Esophagus mucosa (tissue), 1 donor: ENCODE data around the gene NUDT6. TPM values are rescaled to one million over a fixed set of nuclear protein-coding genes. Genes with fewer than 3 reads are reported as not detected.
A peak's percentile ranks its signal among the peaks of the same experiment; 100 is the strongest.

Experiments
- ATAC-seq: fragments of 200-7000 bp; cut with Tn5 transposase; one replicate; pipeline ENCODE4 v1.9.1; 2020
- total RNA-seq: library from RNA; stranded (reverse); gene quantifications from one replicate; pipeline ENCODE4 v1.2.4, GENCODE V29; 2023
- donor health status: DM: yes; HTN: yes; CAD: no.

Gene NUDT6
- total RNA-seq, 1 donor from 2014 or later = 3.9 TPM

DNA sequence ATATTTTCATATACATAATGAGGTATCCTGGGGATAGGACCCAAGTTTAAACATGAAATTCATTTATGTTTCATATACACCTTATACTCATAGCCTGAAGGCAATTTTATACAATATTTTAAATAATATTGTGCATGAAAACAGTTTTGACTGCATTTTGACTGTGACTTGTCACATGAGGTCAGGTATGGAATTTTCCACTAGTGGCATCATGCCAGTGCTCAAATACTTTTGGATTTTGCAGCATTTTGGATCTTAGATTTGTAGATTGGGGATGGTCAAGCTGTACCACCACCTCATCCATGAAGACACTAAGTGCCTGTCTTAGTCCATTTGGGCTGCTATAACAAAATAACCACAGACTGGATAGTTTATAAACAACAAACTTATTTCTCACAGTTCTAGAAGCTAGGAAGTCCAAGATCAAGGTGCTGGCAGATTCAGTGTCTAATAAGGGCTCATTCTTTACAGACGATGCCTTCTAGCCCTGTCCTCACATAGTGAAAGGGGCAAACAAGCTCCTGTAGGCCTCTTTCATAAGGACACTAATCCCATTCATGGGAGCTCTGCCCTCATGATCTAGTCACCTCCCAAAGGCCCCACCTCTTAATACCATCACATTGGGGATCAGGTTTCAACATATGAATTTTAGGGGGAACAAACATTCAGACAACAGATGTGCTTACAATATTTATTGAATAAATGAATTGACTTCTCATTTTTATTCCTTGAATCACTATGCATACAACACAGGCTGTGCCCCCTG, 9.4 kb downstream of the NUDT6 start:
- no peak for ATAC-seq

DNA sequence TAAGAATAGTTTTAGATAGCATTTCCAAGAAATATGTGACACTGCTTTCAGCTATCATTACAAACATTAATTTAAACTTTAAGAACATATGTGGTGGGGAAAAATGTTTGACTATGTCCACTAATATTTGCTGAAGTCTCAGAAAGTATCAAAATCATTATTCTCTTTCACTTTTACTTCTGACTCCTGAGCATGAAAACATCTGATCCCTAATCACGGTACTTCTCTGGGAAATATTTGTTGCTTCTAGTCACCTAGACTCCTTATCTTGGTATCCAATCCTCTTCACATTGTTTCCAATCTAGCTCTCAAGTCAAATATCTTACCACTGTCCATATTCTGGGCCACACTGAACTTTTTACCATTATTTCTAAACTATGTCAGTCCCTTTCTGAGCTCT, 10.8 kb downstream of the NUDT6 start:
- ATAC-seq = no peak

DNA sequence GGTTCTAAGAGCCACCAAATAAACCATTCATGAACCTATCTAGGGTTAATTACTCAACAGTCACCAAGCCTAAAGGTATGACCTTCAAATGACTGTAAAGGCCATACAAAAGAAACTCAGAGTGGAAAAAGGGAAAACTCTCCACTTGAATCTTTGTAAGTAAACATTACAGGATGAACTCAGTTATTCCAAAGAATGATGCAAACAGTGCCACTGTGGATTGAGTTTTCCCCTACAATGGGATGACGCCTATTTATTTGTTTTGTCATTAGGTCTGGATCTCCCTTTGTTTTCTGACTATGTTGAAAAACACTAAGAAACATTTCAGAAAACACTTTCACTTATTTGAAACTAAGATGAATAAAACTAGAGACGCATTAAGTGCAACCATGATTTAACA, 12.7 kb downstream of the NUDT6 start:
- no peak for ATAC-seq

DNA sequence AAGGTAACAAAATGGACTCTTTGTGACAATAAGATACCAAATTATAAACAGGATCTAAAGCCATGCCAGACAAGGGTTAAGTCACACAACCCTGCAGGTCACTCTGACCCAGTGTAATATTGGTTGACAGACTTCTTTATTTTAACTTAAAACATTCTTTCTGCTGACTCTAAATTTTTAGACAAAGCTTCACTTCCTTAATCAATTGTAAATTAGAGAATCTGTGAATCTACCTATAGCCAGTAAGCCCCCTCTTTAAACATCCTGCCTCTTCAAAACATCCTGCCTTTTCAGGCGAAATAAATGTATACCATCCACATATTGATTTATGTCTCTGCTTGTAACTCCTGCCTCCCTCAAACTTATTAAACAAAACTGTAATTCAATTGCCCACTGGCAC, 14.2 kb downstream of the NUDT6 start:
- ATAC-seq = no peak

DNA sequence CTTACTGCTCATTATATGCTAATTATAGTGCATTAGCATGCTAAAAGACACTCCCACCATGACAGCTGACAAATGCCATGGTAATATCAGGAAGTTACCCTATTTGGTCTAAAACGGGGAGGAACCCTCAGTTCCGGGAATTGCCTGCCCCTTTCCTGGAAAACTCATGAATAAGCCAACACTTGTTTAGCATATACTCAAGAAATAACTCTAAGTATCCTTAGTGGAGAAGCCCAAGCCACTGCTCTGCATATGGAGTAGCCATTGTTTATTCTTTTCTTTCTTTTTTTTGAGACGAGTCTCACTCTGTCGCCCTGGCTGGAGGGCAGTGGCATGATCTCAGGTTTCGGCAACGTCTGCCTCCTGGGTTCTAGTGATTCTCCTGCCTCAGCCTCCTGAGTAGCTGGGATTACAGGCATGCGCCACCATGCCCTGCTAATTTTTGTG, 15.5 kb downstream of the NUDT6 start:
- no peak for ATAC-seq

DNA sequence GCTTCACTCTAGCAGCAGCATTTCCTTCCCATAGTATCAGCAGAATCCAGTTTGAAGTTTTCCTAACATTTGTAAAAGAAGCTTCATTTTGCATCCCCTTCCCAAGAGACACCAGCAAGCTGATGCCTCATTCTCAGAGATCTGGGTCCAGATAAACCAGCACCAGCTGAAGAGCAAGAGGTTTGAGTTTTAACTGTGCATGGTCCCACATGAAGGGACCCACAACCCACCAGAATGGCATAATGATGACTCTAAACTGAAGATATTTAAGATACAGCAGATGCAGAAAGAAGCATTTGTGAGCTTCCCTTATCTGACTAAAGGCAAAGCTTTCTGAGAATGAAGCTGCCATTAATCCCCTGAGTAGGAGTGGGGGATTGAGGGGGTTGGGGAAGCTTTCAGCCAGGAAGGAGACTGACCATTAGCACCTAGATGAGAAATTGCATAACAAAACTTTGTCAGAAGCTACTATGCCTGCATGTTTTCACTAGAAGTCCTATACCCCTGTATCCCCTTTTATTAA, 18.6 kb downstream of the NUDT6 start:
- no peak for ATAC-seq

DNA sequence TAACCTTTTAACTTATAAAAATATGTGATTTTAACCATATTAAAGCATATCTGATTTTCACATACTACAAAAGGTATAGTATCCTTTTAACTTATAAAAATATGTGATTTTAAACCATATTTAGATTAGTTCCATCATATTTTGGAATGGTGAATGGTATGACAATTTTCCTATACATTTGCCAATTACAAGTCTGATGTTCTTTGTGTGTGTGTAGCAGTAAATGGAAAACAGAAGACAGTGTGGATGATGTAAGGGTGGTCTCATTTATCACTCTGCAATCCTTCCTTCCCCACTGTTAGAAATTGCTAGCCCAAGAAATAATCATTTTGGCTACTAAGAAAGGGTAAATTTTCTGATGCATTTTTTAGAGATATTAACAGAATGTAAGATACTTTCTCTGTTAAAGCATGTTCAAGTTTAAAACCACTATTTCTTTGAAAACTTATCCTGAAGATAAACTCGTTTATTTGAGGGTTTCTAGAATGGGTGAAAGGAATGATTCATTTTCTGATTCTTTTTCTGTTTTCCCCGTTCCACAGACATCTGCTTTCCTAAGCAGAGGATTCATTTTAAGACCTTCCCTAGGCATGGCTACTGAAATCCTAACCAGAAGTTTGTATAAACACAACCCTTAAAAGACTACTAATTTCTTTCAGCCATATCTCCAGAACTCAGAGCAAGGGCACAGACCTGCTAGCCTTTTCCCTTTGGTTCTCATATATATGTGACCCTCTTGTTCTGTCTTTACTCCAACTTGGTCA, 21.0 kb downstream of the NUDT6 start:
- no peak for ATAC-seq

DNA sequence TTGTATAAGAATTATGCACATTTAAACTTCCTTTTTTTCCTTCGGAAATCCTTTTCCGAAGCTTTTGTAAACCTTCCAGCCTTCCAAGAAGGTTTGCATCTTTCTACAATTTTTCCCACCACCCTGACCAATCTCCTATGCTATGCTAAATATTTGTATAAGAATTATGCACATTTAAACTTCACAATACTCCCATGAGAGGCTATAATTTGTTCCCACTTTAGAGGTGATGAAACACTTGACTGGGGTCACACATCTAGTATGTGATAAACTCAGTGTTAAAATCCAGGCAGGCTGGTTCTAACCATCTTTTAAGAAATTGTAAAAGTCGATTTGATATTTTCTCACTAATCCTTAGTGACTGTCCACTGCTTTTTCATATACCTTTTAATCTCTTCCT, 22.1 kb downstream of the NUDT6 start:
- ATAC-seq = no peak

DNA sequence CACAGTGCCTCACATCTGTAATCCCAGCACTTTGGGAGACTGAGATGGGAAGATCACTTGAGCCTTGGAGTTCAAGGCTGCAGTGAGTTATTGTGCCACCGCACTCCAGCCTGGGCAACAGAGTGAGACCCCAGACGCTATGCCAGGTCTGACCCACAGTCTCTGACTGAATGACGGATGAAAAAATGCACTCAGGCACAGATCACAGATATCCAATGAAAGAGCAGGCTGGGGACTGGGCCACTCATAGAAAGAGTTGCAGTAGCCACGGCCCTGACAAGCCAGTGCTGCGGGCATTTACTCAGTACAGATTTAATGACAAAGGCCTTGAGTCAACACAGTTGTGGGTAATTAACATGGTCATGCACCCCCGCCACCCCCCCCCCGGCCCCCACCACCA, 22.7 kb downstream of the NUDT6 start:
- no peak for ATAC-seq

DNA sequence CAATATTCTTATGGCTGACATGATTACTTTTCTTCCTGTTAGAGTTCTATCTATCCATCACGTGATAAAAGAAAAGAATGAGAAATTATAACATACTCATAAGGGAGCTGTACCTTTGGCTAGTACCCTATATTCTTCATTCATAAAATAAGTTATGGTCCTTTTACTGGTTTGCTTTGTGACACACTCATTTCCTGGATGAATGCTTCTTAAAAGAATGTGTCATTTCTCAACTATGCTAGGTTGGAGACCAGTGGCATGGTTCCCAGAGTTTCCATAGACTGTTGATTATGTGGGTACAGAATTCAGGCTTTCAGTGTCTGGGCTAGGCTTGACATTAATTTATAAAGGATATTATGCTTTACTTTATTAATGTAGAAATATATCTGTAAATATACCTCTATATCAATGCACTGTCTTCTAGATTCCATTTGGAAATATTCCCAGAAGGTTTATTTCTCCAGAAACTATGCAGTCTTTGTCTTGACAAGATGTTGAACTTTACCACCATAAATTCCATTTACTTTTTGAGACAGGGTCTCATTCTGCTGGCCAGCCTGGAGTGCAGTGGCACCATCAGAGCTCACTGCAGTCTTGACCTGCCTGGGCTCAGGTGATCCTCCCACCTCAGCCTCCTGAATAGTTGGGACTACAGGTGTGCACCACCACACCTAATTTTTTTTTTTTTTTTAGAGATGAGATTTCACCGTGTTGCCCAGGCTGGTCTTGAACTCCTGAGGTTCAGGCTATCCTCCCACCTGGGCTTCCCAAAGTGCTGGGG, 23.8 kb downstream of the NUDT6 start:
- ATAC-seq = peak; percentile 63

DNA sequence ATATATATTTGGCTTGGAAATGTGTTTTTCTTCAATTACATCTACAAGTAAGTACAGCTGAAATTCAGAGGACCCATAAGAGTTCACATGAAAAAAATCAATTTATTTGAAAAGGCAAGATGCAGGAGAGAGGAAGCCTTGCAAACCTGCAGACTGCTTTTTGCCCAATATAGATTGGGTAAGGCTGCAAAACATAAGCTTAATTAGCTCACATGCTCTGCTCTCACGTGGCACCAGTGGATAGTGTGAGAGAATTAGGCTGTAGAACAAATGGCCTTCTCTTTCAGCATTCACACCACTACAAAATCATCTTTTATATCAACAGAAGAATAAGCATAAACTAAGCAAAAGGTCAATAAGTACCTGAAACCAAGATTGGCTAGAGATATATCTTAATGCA, 26.1 kb downstream of the NUDT6 start:
- ATAC-seq = no peak

DNA sequence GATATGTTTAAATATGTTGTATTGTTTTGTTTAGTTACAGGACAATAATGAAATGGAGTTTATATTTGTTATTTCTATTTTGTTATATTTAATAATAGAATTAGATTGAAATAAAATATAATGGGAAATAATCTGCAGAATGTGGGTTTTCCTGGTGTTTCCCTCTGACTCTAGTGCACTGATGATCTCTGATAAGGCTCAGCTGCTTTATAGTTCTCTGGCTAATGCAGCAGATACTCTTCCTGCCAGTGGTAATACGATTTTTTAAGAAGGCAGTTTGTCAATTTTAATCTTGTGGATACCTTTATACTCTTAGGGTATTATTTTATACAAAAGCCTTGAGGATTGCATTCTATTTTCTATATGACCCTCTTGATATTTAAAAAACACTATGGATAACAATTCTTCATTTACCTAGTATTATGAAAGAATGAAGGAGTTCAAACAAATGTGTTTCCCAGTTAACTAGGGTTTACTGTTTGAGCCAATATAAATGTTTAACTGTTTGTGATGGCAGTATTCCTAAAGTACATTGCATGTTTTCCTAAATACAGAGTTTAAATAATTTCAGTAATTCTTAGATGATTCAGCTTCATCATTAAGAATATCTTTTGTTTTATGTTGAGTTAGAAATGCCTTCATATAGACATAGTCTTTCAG, 26.9 kb downstream of the NUDT6 start:
- no peak for ATAC-seq

DNA sequence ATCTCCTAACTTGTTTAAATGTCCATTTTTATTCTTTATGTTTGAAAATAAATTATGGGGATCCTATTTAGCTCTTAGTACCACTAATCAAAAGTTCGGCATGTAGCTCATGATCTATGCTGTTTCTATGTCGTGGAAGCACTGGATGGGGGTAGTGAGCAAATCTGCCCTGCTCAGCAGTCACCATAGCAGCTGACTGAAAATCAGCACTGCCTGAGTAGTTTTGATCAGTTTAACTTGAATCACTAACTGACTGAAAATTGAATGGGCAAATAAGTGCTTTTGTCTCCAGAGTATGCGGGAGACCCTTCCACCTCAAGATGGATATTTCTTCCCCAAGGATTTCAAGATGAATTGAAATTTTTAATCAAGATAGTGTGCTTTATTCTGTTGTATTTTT, 27.6 kb downstream of the NUDT6 start:
- ATAC-seq = no peak

DNA sequence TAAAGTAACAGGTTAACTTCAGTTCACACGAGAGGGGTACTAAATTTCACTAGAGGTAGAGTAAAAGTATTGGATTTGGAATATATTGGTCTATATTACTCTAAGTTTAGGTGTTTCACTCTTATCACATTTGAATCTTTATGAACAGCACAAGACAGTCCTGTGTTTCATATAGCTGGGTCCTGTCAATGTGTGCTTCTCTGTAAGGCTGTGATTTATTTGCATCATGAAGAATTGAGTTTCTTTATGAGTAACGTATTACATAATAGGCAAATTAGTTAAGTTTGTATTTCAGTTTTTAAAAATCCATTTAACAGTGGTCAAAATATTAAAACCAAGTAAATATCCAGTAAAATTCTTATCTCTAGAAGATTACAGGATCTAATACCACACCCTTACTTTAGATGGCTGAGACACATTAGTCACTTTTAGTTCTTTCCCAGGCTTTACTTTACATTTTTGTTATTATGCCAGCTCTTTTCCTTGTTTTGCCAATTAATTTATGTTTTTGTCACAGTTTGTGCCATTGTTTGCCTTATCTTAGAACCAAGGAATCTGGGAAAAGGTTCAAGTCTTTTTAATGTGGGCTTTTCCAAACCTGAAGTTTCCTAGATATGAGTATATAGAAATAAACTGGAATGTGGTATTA, 32.1 kb downstream of the NUDT6 start:
- ATAC-seq = no peak

DNA sequence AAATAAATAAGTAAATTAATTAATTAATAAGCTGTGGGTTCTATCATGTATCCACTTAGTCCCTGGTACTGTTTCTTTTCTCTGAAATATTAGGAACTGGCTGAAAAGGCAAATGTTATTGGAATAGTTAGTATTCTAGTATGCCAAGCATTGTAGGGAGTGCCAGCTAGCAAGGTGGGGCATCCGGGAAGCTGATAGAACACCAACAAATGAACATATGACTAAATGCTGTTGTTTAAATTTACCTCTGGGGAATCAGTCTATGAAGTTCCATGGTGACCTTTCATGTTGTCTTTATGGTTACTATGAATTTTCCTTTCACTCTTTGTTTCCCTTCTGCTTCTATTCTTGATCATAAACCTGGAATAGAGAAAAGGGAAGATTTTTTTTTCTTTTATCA, 32.7 kb downstream of the NUDT6 start:
- ATAC-seq = peak; percentile 53

DNA sequence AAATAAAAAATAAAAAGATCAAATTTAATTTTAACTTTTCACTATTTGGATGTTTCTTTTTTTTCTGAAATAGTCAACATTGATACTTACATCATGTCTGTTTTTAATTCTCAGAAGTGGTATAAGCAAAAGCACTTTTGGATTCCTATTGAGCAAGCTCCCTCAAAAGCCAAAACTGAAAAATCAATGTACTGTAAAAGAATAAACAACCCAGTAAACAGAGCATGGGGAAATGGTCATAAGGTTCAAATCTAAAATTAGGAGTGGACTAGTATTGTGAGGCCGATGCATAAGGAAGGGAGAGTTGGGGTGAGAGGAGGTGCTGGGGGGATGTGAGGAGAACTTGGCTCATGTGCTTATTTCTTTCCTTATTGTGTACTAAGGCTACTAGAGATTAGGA, 37.9 kb downstream of the NUDT6 start:
- ATAC-seq = no peak

DNA sequence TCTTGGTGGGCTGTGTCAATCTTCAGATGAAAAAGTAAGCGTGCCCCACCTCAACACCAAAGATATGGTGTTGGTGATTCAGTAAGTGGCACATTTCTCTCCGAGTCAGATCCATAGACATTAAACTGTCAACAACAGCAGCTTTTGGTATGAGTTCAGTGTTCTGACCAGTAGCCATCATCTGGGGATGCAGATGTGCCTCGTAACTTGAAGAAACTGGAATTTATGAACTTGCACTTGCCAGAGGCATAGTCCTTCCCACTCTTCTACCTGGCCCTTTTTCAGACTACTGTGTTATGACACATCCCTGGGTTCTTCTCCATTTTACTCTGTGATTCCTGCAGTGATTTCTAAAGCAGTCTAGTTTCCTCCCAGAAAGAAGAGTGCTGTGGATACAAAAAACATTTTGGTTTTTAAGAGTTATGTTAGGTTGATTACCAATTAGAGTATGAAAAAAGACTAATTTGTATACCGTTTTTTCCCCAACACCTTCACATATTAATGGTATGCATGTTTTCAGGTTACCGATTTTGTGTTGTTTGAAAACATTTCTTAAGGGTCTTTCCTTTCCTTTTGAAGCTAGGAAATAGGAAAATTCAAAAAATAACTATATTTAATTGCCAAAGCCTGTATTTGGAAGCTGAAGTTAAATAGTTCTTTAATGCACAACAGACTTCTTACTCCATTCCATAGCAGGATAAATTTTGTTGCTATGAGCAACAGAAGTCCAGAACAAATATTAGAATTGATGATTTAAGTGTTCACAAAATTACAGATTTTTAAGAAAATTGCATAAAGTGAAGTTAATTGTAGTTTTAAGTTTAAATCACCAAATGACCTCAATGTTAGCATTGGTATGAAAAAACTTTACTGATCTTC, 39.3 kb downstream of the NUDT6 start:
- ATAC-seq = no peak

DNA sequence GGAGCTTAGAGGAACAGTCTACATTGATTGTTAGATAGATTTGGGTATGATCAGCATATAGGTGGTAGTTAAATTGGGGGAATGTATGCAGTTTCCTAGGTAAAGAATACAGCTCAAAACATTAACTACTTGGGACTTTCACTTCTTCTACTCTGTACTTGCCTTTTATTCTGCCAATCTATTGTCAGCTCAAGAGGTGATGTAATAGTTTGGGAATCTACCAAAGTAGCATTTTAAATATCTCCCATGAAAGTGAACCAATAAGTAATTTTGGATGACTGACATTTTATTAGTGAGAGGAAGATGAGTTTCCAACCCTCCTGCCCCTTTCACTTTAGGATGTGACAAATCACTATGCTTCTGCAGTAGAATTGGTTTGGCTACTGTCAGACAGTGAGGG, 43.4 kb downstream of the NUDT6 start:
- no peak for ATAC-seq

DNA sequence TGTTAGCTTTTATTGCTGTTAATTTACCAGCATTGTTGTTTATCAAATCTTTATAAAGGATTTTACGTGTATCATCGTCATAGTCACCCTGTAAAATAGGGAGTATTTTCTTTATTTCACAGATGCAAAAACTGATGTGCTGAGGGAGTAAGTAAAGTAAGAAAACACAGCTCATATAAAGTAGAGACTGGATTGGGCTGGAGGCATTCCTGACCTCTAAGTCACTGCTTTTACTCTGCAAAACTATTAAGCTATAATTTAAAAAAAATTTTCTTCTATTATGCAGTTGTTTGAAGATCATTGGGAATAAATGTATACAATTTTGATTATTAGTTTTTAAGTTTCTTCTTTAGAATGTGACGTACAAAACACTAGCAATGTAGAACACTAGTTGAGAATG, 45.9 kb downstream of the NUDT6 start:
- ATAC-seq = no peak

DNA sequence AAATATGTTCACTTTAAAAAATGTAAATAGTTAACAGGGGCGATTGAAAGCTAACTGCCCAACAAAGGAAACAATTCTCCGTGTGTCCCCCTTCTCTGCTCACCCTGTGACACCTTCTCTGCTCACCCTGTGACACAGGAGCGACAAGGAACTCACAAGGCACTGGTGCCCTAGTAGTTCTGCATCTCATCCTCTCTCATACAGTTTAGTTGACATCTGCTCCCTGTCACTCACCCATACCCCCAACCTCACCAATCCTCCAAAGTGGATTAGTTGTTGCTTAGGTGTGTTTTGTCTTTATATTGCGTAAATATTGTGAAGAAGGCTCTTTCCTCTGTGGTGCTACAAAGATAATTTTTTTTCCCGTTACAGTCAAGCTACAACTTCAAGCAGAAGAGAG, 46.4 kb downstream of the NUDT6 start:
- ATAC-seq = no peak
